ENCODE results near the gene KRT3. TPM values are rescaled to one million over a fixed set of nuclear protein-coding genes. Genes with fewer than 3 reads are reported as not detected.

KRT3 gene
- total and polyA plus RNA-seq, 9 of the 15 experiments (the other 6 are each of a cell fraction or from before 2014, with no cell fraction given), result not detected

DNA sequence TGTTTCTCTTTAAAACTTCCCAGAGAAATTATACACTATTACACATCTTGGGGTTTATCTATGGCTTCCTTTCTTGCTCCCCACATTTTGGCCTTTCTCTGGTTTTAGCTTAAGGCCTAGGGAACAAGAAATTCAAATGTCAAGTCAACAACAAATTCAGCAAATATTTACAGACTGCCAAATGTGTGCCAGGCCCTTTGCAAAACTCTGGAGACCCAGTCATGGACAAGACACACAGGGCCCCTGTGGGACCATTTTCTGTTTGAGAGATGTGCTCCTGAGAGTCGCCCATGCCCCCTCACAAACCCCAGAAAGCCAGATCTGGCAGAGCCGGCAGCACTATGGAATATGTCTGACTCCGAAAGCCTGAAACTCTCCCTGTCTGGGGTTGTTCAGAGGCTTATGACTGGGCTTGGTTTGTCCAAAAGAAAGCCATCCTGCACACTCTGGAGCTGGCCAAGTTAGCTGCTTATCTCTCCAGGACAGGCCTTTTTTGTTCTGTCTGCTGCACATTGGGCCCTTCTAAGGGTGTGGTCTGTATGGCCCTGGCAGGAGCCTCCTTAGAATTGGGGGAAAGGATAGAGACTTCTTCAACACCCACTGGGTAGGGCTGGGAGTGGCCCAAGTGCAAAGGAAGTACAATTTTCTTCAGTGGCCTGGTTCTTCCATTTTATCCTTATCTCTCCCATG is 1.1 kb upstream of the KRT3 start (continued):
- TF ChIP-seq, protein P1, sequence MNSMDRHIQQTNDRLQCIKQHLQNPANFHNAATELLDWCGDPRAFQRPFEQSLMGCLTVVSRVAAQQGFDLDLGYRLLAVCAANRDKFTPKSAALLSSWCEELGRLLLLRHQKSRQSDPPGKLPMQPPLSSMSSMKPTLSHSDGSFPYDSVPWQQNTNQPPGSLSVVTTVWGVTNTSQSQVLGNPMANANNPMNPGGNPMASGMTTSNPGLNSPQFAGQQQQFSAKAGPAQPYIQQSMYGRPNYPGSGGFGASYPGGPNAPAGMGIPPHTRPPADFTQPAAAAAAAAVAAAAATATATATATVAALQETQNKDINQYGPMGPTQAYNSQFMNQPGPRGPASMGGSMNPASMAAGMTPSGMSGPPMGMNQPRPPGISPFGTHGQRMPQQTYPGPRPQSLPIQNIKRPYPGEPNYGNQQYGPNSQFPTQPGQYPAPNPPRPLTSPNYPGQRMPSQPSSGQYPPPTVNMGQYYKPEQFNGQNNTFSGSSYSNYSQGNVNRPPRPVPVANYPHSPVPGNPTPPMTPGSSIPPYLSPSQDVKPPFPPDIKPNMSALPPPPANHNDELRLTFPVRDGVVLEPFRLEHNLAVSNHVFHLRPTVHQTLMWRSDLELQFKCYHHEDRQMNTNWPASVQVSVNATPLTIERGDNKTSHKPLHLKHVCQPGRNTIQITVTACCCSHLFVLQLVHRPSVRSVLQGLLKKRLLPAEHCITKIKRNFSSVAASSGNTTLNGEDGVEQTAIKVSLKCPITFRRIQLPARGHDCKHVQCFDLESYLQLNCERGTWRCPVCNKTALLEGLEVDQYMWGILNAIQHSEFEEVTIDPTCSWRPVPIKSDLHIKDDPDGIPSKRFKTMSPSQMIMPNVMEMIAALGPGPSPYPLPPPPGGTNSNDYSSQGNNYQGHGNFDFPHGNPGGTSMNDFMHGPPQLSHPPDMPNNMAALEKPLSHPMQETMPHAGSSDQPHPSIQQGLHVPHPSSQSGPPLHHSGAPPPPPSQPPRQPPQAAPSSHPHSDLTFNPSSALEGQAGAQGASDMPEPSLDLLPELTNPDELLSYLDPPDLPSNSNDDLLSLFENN (IDR thresholded peaks at IDR 0.05; ENCODE audit: low read depth in 2 of 2, low read length in 2 of 2), result peak in 1 of 2 experiments; percentile 65; a peak in 1 of 4 replicates
- TF ChIP-seq BCL6 (CRISPR knock-in tag; IDR thresholded peaks at IDR 0.05) (no peak), TGIF2 (CRISPR knock-in tag; IDR thresholded peaks at IDR 0.05) (no peak), CBFB (CRISPR knock-in tag; IDR thresholded peaks at IDR 0.05) (no peak), ZBTB1 (CRISPR knock-in tag; IDR thresholded peaks at IDR 0.05; ENCODE audit: borderline replicate concordance, low read depth) (no peak), NEUROD1 (IDR thresholded peaks at IDR 0.05; ENCODE audit: borderline replicate concordance, low read depth, low read length, partially characterized antibody) (peak; percentile 45), NR2C1 (IDR thresholded peaks at IDR 0.05) (no peak), NR2C1 (tag; IDR thresholded peaks at IDR 0.05) (no peak), MBD1 (CRISPR knock-in tag; IDR thresholded peaks at IDR 0.05) (no peak), SIN3B (IDR thresholded peaks at IDR 0.05; ENCODE audit: low read depth) (no peak), ZNF740 (CRISPR knock-in tag; IDR thresholded peaks at IDR 0.05) (no peak), ZNF740 (tag; IDR thresholded peaks at IDR 0.05) (no peak), FOXA3 (CRISPR knock-in tag; conservative IDR thresholded peaks at IDR 0.05 in 1 of 2, IDR thresholded peaks at IDR 0.05 in 1 of 2) (no peak), FOXM1 (IDR thresholded peaks at IDR 0.05; ENCODE audit: low read depth) (peak; percentile 69; the same call in 1 of the 2 replicates), FOXM1 (CRISPR knock-in tag; IDR thresholded peaks at IDR 0.05; ENCODE audit: low read depth) (no peak), ELF4 (CRISPR knock-in tag; IDR thresholded peaks at IDR 0.05) (no peak), RHOXF2B (CRISPR knock-in tag; conservative IDR thresholded peaks at IDR 0.05) (no peak), HDAC3 (IDR thresholded peaks at IDR 0.05; ENCODE audit: borderline replicate concordance, partially characterized antibody) (no peak), ZNF212 (CRISPR knock-in tag; IDR thresholded peaks at IDR 0.05) (no peak)
- TF ChIP-seq, protein P2, sequence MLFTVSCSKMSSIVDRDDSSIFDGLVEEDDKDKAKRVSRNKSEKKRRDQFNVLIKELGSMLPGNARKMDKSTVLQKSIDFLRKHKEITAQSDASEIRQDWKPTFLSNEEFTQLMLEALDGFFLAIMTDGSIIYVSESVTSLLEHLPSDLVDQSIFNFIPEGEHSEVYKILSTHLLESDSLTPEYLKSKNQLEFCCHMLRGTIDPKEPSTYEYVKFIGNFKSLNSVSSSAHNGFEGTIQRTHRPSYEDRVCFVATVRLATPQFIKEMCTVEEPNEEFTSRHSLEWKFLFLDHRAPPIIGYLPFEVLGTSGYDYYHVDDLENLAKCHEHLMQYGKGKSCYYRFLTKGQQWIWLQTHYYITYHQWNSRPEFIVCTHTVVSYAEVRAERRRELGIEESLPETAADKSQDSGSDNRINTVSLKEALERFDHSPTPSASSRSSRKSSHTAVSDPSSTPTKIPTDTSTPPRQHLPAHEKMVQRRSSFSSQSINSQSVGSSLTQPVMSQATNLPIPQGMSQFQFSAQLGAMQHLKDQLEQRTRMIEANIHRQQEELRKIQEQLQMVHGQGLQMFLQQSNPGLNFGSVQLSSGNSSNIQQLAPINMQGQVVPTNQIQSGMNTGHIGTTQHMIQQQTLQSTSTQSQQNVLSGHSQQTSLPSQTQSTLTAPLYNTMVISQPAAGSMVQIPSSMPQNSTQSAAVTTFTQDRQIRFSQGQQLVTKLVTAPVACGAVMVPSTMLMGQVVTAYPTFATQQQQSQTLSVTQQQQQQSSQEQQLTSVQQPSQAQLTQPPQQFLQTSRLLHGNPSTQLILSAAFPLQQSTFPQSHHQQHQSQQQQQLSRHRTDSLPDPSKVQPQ (CRISPR knock-in tag; IDR thresholded peaks at IDR 0.05; ENCODE audit: borderline replicate concordance), result no peak
